ENCODE data around the gene NDUFV1.
"Not testable (repeated sequence)": the region's sequence is repeated elsewhere in the genome, so short reads cannot be mapped to it uniquely, and the experiment has no call there.

The NDUFV1 gene

GRCh38 chr11:67596753-67597300, 9.9 kb upstream of the NDUFV1 start:
- H3F3A ChIP-seq (ENCODE audit: insufficient read depth, low read length) = peaks cover 4% of the 10 kb centered on the region; the same call in 1 of the 2 replicates
- no peak overlapping the region for H3K27ac ChIP-seq (ENCODE audit: low read length)
- no peak overlapping the region for H2AFZ ChIP-seq (ENCODE audit: low read length)
- no peaks in the 10 kb centered on the region for H4K20me1 ChIP-seq (ENCODE audit: insufficient read depth, low read length)
- no peaks in the 10 kb centered on the region for H3K79me2 ChIP-seq (ENCODE audit: low read length)
- peaks cover 21% of the 10 kb centered on the region for H3K4me1 ChIP-seq (ENCODE audit: low read length)
- H3K27me3 ChIP-seq (replicated peaks; ENCODE audit: insufficient read depth, low read length) = no peaks in the 10 kb centered on the region
- H3K9ac ChIP-seq (ENCODE audit: low read length) = no peak overlapping the region
- DNase-seq = no peak
- no peaks in the 10 kb centered on the region for H3K9me3 ChIP-seq (replicated peaks; ENCODE audit: insufficient read depth, low read length)
- no peaks in the 10 kb centered on the region for H3K36me3 ChIP-seq (replicated peaks; ENCODE audit: insufficient read depth, low read length)
- H3K9me2 ChIP-seq (replicated peaks; ENCODE audit: insufficient read depth, low read length) = no peaks in the 10 kb centered on the region
- TF ChIP-seq EZH2phosphoT487 (IDR thresholded peaks at IDR 0.05; ENCODE audit: low read length) (no peak), EZH2 (optimal IDR thresholded peaks at IDR 0.05; ENCODE audit: low read depth, low read length) (no peak), CTCF (IDR thresholded peaks at IDR 0.05; ENCODE audit: low read length) (no peak)
- H3K4me2 ChIP-seq (ENCODE audit: low read depth, low read length) = no peak overlapping the region
- no peak overlapping the region for H3K4me3 ChIP-seq (ENCODE audit: low read length)

- not testable (repeated sequence) for H3K4me3 ChIP-seq (ENCODE audit: low read length); H3K27ac ChIP-seq (ENCODE audit: low read length); H3K36me3 ChIP-seq (replicated peaks; ENCODE audit: insufficient read depth, low read length); H3K27me3 ChIP-seq (replicated peaks; ENCODE audit: insufficient read depth, low read length); H3K79me2 ChIP-seq (ENCODE audit: low read length); H3K9ac ChIP-seq (ENCODE audit: low read length); H3F3A ChIP-seq (ENCODE audit: insufficient read depth, low read length); H2AFZ ChIP-seq (ENCODE audit: low read length); H3K9me2 ChIP-seq (replicated peaks; ENCODE audit: insufficient read depth, low read length); H4K20me1 ChIP-seq (ENCODE audit: insufficient read depth, low read length); H3K9me3 ChIP-seq (replicated peaks; ENCODE audit: insufficient read depth, low read length); H3K4me2 ChIP-seq (ENCODE audit: low read depth, low read length); DNase-seq
- H3K4me1 ChIP-seq (ENCODE audit: low read length) = peaks cover 22% of the 10 kb centered on the region
Observed at GRCh38 chr11:67597458-67597857, 9.3 kb upstream of the NDUFV1 start.

DNA sequence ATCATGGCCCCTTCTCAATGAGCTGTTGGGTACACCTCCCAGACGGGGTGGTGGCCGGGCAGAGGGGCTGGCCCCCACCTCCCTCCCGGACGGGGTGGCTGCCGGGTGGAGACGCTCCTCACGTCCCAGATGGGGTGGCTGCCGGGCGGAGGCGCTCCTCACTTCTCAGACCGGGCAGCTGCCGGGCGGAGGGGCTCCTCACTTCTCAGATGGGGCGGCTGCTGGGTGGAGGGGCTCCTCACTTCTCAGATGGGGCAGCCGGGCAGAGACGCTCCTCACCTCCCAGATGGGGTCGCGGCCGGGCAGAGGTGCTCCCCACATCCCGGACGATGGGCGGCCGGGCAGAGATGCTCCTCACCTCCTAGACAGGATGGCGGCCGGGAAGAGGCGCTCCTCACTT, 8.8 kb upstream of the NDUFV1 start:
- peaks cover 22% of the 10 kb centered on the region for H3K4me1 ChIP-seq (ENCODE audit: low read length)
- not testable (repeated sequence) for H3K79me2 ChIP-seq (ENCODE audit: low read length); H3K9me2 ChIP-seq (replicated peaks; ENCODE audit: insufficient read depth, low read length); H3K27me3 ChIP-seq (replicated peaks; ENCODE audit: insufficient read depth, low read length); H3K36me3 ChIP-seq (replicated peaks; ENCODE audit: insufficient read depth, low read length); H3K4me2 ChIP-seq (ENCODE audit: low read depth, low read length); H3F3A ChIP-seq (ENCODE audit: insufficient read depth, low read length); H4K20me1 ChIP-seq (ENCODE audit: insufficient read depth, low read length); H3K9ac ChIP-seq (ENCODE audit: low read length); H3K4me3 ChIP-seq (ENCODE audit: low read length); H3K9me3 ChIP-seq (replicated peaks; ENCODE audit: insufficient read depth, low read length); H3K27ac ChIP-seq (ENCODE audit: low read length); DNase-seq; H2AFZ ChIP-seq (ENCODE audit: low read length)

- Histone ChIP-seq H3K79me2 (ENCODE audit: low read length) (no peaks in the 10 kb centered on the region), H3K4me2 (ENCODE audit: low read depth, low read length) (no peak overlapping the region), H3K27me3 (replicated peaks; ENCODE audit: insufficient read depth, low read length) (no peaks in the 10 kb centered on the region), H3K9ac (ENCODE audit: low read length) (no peak overlapping the region), H3K4me1 (ENCODE audit: low read length) (peaks cover 22% of the 10 kb centered on the region), H3K4me3 (ENCODE audit: low read length) (no peak overlapping the region), H3K9me2 (replicated peaks; ENCODE audit: insufficient read depth, low read length) (no peaks in the 10 kb centered on the region), H2AFZ (ENCODE audit: low read length) (no peak overlapping the region), H3K27ac (ENCODE audit: low read length) (no peak overlapping the region), H3F3A (ENCODE audit: insufficient read depth, low read length) (peaks cover 4% of the 10 kb centered on the region; the same call in 1 of the 2 replicates), H3K36me3 (replicated peaks; ENCODE audit: insufficient read depth, low read length) (no peaks in the 10 kb centered on the region), H3K9me3 (replicated peaks; ENCODE audit: insufficient read depth, low read length) (no peaks in the 10 kb centered on the region), H4K20me1 (ENCODE audit: insufficient read depth, low read length) (no peaks in the 10 kb centered on the region)
- DNase-seq = no peak
- no peak for TF ChIP-seq EZH2 (optimal IDR thresholded peaks at IDR 0.05; ENCODE audit: low read depth, low read length)
- TF ChIP-seq EZH2phosphoT487 (IDR thresholded peaks at IDR 0.05; ENCODE audit: low read length) = no peak
- TF ChIP-seq CTCF (IDR thresholded peaks at IDR 0.05; ENCODE audit: low read length) = no peak
Observed at GRCh38 chr11:67599149-67599548, 7.6 kb upstream of the NDUFV1 start.

All from MM.1S (cell line).